Duodenal mucosa (tissue), 2 donors: ENCODE results near the gene SERPINB12.

Source experiments
- H3K27ac ChIP-seq: one replicate; pipeline ENCODE4 v1.7.0; 2013; ENCODE audit warnings: low read depth, low read length
- H3K27me3 ChIP-seq, 2 donors: one replicate each; pipeline ENCODE4 v1.7.0; 2013; ENCODE audit warnings: low read length in 2 of 2, control low read depth in 1 of 2; ENCODE audit not compliant: insufficient read depth in 2 of 2, control insufficient read depth in 1 of 2
- H3K36me3 ChIP-seq, 2 donors: one replicate each; pipeline ENCODE4 v1.7.0; 2013; ENCODE audit warnings: low read length in 2 of 2, control low read depth in 1 of 2; ENCODE audit not compliant: insufficient read depth in 2 of 2, control insufficient read depth in 1 of 2
- H3K4me1 ChIP-seq, 2 donors: one replicate each; pipeline ENCODE4 v1.7.0; 2013; ENCODE audit warnings: low read length in 2 of 2, control low read depth in 1 of 2; ENCODE audit not compliant: insufficient read depth in 2 of 2, control insufficient read depth in 1 of 2
- H3K4me3 ChIP-seq, 2 donors: one replicate each; pipeline ENCODE4 v1.7.0; 2013; ENCODE audit warnings: low read length in 2 of 2, low read depth in 1 of 2
- H3K9ac ChIP-seq, 2 donors: one replicate each; pipeline ENCODE4 v1.7.0; 2013; ENCODE audit warnings: low read length in 2 of 2, low read depth in 1 of 2
- H3K9me3 ChIP-seq, 2 donors: one replicate each; pipeline ENCODE4 v1.7.0; 2013; ENCODE audit warnings: low read length in 2 of 2, control low read depth in 1 of 2; ENCODE audit not compliant: control insufficient read depth in 1 of 2

SERPINB12 gene

GRCh38 chr18:63591725-63592124 is 49.6 kb downstream of the SERPINB12 start:
- H3K36me3 ChIP-seq: no peaks in the 10 kb centered on the region
- no peak overlapping the region for H3K9ac ChIP-seq
- no peaks in the 10 kb centered on the region for H3K9me3 ChIP-seq
- no peaks in the 10 kb centered on the region for H3K27me3 ChIP-seq
- H3K4me1 ChIP-seq: no peaks in the 10 kb centered on the region
- H3K4me3 ChIP-seq: no peak overlapping the region
- no peak overlapping the region for H3K27ac ChIP-seq

GRCh38 chr18:63592471-63592870 is 50.3 kb downstream of the SERPINB12 start:
- Histone ChIP-seq H3K4me1 (no peaks in the 10 kb centered on the region), H3K9ac (no peak overlapping the region), H3K27ac (no peak overlapping the region), H3K9me3 (no peaks in the 10 kb centered on the region), H3K36me3 (no peaks in the 10 kb centered on the region), H3K27me3 (no peaks in the 10 kb centered on the region), H3K4me3 (no peak overlapping the region)

- Histone ChIP-seq H3K4me1 (no peaks in the 10 kb centered on the region), H3K36me3 (no peaks in the 10 kb centered on the region), H3K27me3 (no peaks in the 10 kb centered on the region), H3K27ac (no peak overlapping the region), H3K9me3 (no peaks in the 10 kb centered on the region), H3K9ac (no peak overlapping the region), H3K4me3 (no peak overlapping the region)
Measured at GRCh38 chr18:63596964-63597363, 54.8 kb downstream of the SERPINB12 start.

GRCh38 chr18:63603355-63603754 is 61.2 kb downstream of the SERPINB12 start:
- Histone ChIP-seq H3K4me3 (no peak overlapping the region), H3K4me1 (no peaks in the 10 kb centered on the region), H3K9ac (no peak overlapping the region), H3K27ac (no peak overlapping the region), H3K9me3 (no peaks in the 10 kb centered on the region), H3K27me3 (no peaks in the 10 kb centered on the region), H3K36me3 (no peaks in the 10 kb centered on the region)

GRCh38 chr18:63603772-63604171 is 61.6 kb downstream of the SERPINB12 start:
- H3K27ac ChIP-seq: no peak overlapping the region
- no peaks in the 10 kb centered on the region for H3K36me3 ChIP-seq
- no peak overlapping the region for H3K9ac ChIP-seq
- no peaks in the 10 kb centered on the region for H3K27me3 ChIP-seq
- no peaks in the 10 kb centered on the region for H3K4me1 ChIP-seq
- no peaks in the 10 kb centered on the region for H3K9me3 ChIP-seq
- no peak overlapping the region for H3K4me3 ChIP-seq

- Histone ChIP-seq H3K9me3 (no peaks in the 10 kb centered on the region), H3K4me1 (no peaks in the 10 kb centered on the region), H3K27me3 (no peaks in the 10 kb centered on the region), H3K36me3 (no peaks in the 10 kb centered on the region), H3K9ac (no peak overlapping the region), H3K27ac (no peak overlapping the region), H3K4me3 (no peak overlapping the region)
Measured at GRCh38 chr18:63604791-63605567, 62.8 kb downstream of the SERPINB12 start.

- no peak overlapping the region for H3K4me3 ChIP-seq
- H3K36me3 ChIP-seq: no peaks in the 10 kb centered on the region
- no peaks in the 10 kb centered on the region for H3K4me1 ChIP-seq
- H3K9me3 ChIP-seq: no peaks in the 10 kb centered on the region
- no peaks in the 10 kb centered on the region for H3K27me3 ChIP-seq
- H3K27ac ChIP-seq: no peak overlapping the region
- H3K9ac ChIP-seq: no peak overlapping the region
Measured at GRCh38 chr18:63606526-63606925, 64.4 kb downstream of the SERPINB12 start.

- Histone ChIP-seq H3K27me3 (no peaks in the 10 kb centered on the region), H3K9me3 (no peaks in the 10 kb centered on the region), H3K4me1 (no peaks in the 10 kb centered on the region), H3K27ac (no peak overlapping the region), H3K36me3 (no peaks in the 10 kb centered on the region), H3K4me3 (no peak overlapping the region), H3K9ac (no peak overlapping the region)
Measured at GRCh38 chr18:63613420-63613819, 71.3 kb downstream of the SERPINB12 start.

GRCh38 chr18:63617049-63617914 is 75.1 kb downstream of the SERPINB12 start:
- Histone ChIP-seq H3K4me1 (no peaks in the 10 kb centered on the region), H3K9me3 (no peaks in the 10 kb centered on the region)

GRCh38 chr18:63617915-63618234 is 75.7 kb downstream of the SERPINB12 start:
- no peak overlapping the region for H3K27ac ChIP-seq
- H3K36me3 ChIP-seq: no peaks in the 10 kb centered on the region
- no peaks in the 10 kb centered on the region for H3K9me3 ChIP-seq
- H3K27me3 ChIP-seq: no peaks in the 10 kb centered on the region
- H3K4me1 ChIP-seq: no peaks in the 10 kb centered on the region
- no peak overlapping the region for H3K9ac ChIP-seq
- H3K4me3 ChIP-seq: no peak overlapping the region

More at GRCh38 chr18:63617049-63617914, 75.1 kb downstream of the SERPINB12 start:
- Histone ChIP-seq H3K36me3 (no peaks in the 10 kb centered on the region), H3K27ac (no peak overlapping the region), H3K27me3 (no peaks in the 10 kb centered on the region), H3K9ac (no peak overlapping the region), H3K4me3 (no peak overlapping the region)
